Mesenchymal stem cell (in vitro differentiated cells and primary cell): ENCODE results near the gene BMERB1.

Experiments used
- DNase-seq: peaks from one replicate; pipeline ENCODE4 v3.0.0-alpha.2; 2013
- H2AFZ ChIP-seq: one replicate; pipeline ENCODE4 v1.6.1; 2013; ENCODE audit warnings: low read depth, mild to moderate bottlenecking, control low read depth, inconsistent platforms, low read length, moderate library complexity
- H2AK5ac ChIP-seq: 2 replicates; pipeline ENCODE4 v1.6.1; 2013; ENCODE audit warnings: low read length, moderate library complexity, mild to moderate bottlenecking, inconsistent platforms; ENCODE audit not compliant: severe bottlenecking
- H2BK120ac ChIP-seq: one replicate; pipeline ENCODE4 v1.6.1; 2013; ENCODE audit warnings: low read depth, mild to moderate bottlenecking, inconsistent platforms, low read length, moderate library complexity
- H2BK12ac ChIP-seq, 2 experiments: one replicate each; pipeline ENCODE4 v1.6.1; 2013; ENCODE audit warnings: inconsistent platforms in 2 of 2, low read length in 2 of 2, mild to moderate bottlenecking in 2 of 2, moderate library complexity in 2 of 2, control low read depth in 1 of 2
- H2BK15ac ChIP-seq: one replicate; pipeline ENCODE4 v1.6.1; 2013; ENCODE audit warnings: mild to moderate bottlenecking, low read depth, inconsistent platforms; ENCODE audit not compliant: poor library complexity, severe bottlenecking
- H2BK5ac ChIP-seq: 2 replicates; pipeline ENCODE4 v1.6.1; 2013; ENCODE audit warnings: low read depth, mild to moderate bottlenecking, low read length, control low read depth, inconsistent platforms; ENCODE audit not compliant: poor library complexity, severe bottlenecking
- H3K14ac ChIP-seq, 2 experiments: one replicate each; pipeline ENCODE4 v1.6.1; 2013; ENCODE audit warnings: inconsistent platforms in 2 of 2, low read length in 2 of 2, control low read depth in 1 of 2, mild to moderate bottlenecking in 1 of 2, moderate library complexity in 1 of 2
- H3K18ac ChIP-seq, 2 experiments: one replicate each; pipeline ENCODE4 v1.6.1; 2013; ENCODE audit warnings: inconsistent platforms in 2 of 2, low read length in 2 of 2, control low read depth in 1 of 2, low read depth in 1 of 2, mild to moderate bottlenecking in 1 of 2
- H3K23ac ChIP-seq, 2 experiments: one replicate each; pipeline ENCODE4 v1.6.1; 2013; ENCODE audit warnings: inconsistent platforms in 2 of 2, low read length in 2 of 2, mild to moderate bottlenecking in 2 of 2, moderate library complexity in 2 of 2, control low read depth in 1 of 2
- H3K27ac ChIP-seq: 2 replicates; pipeline ENCODE4 v1.5.1; 2013; ENCODE audit warnings: mild to moderate bottlenecking, moderate library complexity, low read length, control low read depth, inconsistent platforms; ENCODE audit not compliant: poor library complexity, severe bottlenecking
- H3K27me3 ChIP-seq, 2 experiments: 2 replicates each; pipeline versions ENCODE4 v1.6.1 to v1.7.0; 2013; ENCODE audit warnings: low read length in 2 of 2, mild to moderate bottlenecking in 2 of 2, moderate library complexity in 2 of 2, control low read depth in 1 of 2, inconsistent platforms in 1 of 2; ENCODE audit not compliant: control insufficient read depth in 1 of 2, insufficient read depth in 1 of 2
- H3K36me3 ChIP-seq, 2 experiments: 2 replicates each; pipeline versions ENCODE4 v1.6.1 to v1.7.0; 2013; ENCODE audit warnings: low read length in 2 of 2, control low read depth in 1 of 2, inconsistent platforms in 1 of 2, low read depth in 1 of 2, mild to moderate bottlenecking in 1 of 2; ENCODE audit not compliant: insufficient read depth in 2 of 2, control insufficient read depth in 1 of 2
- H3K4ac ChIP-seq, 2 experiments: one replicate each; pipeline ENCODE4 v1.6.1; 2013; ENCODE audit warnings: inconsistent platforms in 2 of 2, low read length in 2 of 2, mild to moderate bottlenecking in 2 of 2, moderate library complexity in 2 of 2, control low read depth in 1 of 2, low read depth in 1 of 2
- H3K4me1 ChIP-seq: 2 replicates; pipeline ENCODE4 v1.6.1; 2013; ENCODE audit warnings: low read depth, low read length, control low read depth; ENCODE audit not compliant: control insufficient read depth, insufficient read depth
- H3K4me2 ChIP-seq: 2 replicates; pipeline ENCODE4 v1.6.1; 2013; ENCODE audit warnings: low read length, mild to moderate bottlenecking, inconsistent platforms; ENCODE audit not compliant: poor library complexity, severe bottlenecking
- H3K4me3 ChIP-seq, 2 experiments: 2 replicates each; pipeline versions ENCODE4 v1.5.1 to v1.7.0; 2013; ENCODE audit warnings: low read length in 2 of 2, mild to moderate bottlenecking in 2 of 2, control low read depth in 1 of 2, low read depth in 1 of 2; ENCODE audit not compliant: insufficient read depth in 1 of 2
- H3K79me1 ChIP-seq: replicated peaks from 2 replicates; pipeline ENCODE4 v1.6.1; 2013; ENCODE audit warnings: mild to moderate bottlenecking, control low read depth, low read length, inconsistent platforms; ENCODE audit not compliant: poor library complexity, severe bottlenecking
- H3K9ac ChIP-seq: 2 replicates; pipeline ENCODE4 v1.7.0; 2013; ENCODE audit warnings: mild to moderate bottlenecking, low read length, moderate library complexity
- H3K9me3 ChIP-seq: 2 replicates; pipeline ENCODE4 v1.7.0; 2013; ENCODE audit warnings: mild to moderate bottlenecking, low read length; ENCODE audit not compliant: control insufficient read depth
- H4K8ac ChIP-seq: one replicate; pipeline ENCODE4 v1.6.1; 2013; ENCODE audit warnings: inconsistent platforms, mild to moderate bottlenecking, low read length, moderate library complexity
- H4K91ac ChIP-seq: one replicate; pipeline ENCODE4 v1.6.1; 2013; ENCODE audit warnings: mild to moderate bottlenecking, low read length, inconsistent platforms
- WGBS: methylation state at CpG from one replicate; pipeline ENCODE4 v1.1.7; 2013; ENCODE audit warnings: mixed read lengths; 5-methylcytosine and 5-hydroxymethylcytosine counted together

BMERB1 gene

GRCh38 chr16:15593235-15593634, 158.8 kb downstream of the BMERB1 start:
- Histone ChIP-seq H3K4ac (no peak overlapping the region), H3K23ac (no peak overlapping the region), H3K36me3 (peaks cover 51 to 63% of the 10 kb centered on the region in 2 experiments), H2AK5ac (no peak overlapping the region), H3K9me3 (no peaks in the 10 kb centered on the region), H3K4me3 (no peak overlapping the region), H2BK15ac (no peak overlapping the region), H2AFZ (no peak overlapping the region), H3K79me1 (peaks cover 9% of the 10 kb centered on the region), H3K27ac (no peak overlapping the region), H2BK5ac (no peak overlapping the region), H3K27me3 (no peaks in the 10 kb centered on the region), H4K91ac (peak overlapping the region; percentile 34), H3K9ac (no peak overlapping the region), H3K4me1 (peaks cover 11% of the 10 kb centered on the region), H3K14ac (peak overlapping the region in 1 of 2 experiments; percentile 42), H3K4me2 (no peak overlapping the region), H3K18ac (no peak overlapping the region), H2BK120ac (no peak overlapping the region), H4K8ac (no peak overlapping the region), H2BK12ac (peak overlapping the region; percentile 44 to 75)
- 87% methylated on average over 9 of the region's 9 CpGs for WGBS
- DNase-seq: no peak

- WGBS: 91% methylated on average over 5 of the region's 6 CpGs
- Histone ChIP-seq H4K91ac (no peak overlapping the region), H2BK15ac (no peak overlapping the region)
These were observed 160.4 kb downstream of the BMERB1 start for GRCh38 chr16:15594711-15595320.

GRCh38 chr16:15597135-15597534, 162.7 kb downstream of the BMERB1 start:
- no peak overlapping the region for H3K4me2 ChIP-seq
- H2AFZ ChIP-seq: no peak overlapping the region
- H3K4ac ChIP-seq: no peak overlapping the region
- H3K18ac ChIP-seq: no peak overlapping the region
- H3K4me3 ChIP-seq: no peak overlapping the region
- H3K36me3 ChIP-seq: peaks cover 61 to 86% of the 10 kb centered on the region in 2 experiments
- H2AK5ac ChIP-seq: no peak overlapping the region
- H2BK15ac ChIP-seq: no peak overlapping the region
- no peak overlapping the region for H3K14ac ChIP-seq
- no peaks in the 10 kb centered on the region for H3K27me3 ChIP-seq
- H4K8ac ChIP-seq: no peak overlapping the region
- no peak overlapping the region for H3K23ac ChIP-seq
- 90% methylated on average over 6 of the region's 6 CpGs for WGBS
- no peaks in the 10 kb centered on the region for H3K9me3 ChIP-seq
- H3K79me1 ChIP-seq: peaks cover 10% of the 10 kb centered on the region
- no peak overlapping the region for H4K91ac ChIP-seq
- peaks cover 18% of the 10 kb centered on the region for H3K4me1 ChIP-seq
- no peak overlapping the region for H2BK12ac ChIP-seq
- no peak overlapping the region for H2BK5ac ChIP-seq
- H2BK120ac ChIP-seq: no peak overlapping the region
- H3K9ac ChIP-seq: no peak overlapping the region
- no peak for DNase-seq
- no peak overlapping the region for H3K27ac ChIP-seq

More at GRCh38 chr16:15594711-15595320, 160.4 kb downstream of the BMERB1 start:
- H3K9ac ChIP-seq: no peak overlapping the region
- H2BK5ac ChIP-seq: no peak overlapping the region
- no peak overlapping the region for H3K23ac ChIP-seq
- no peak overlapping the region for H3K4ac ChIP-seq
- no peaks in the 10 kb centered on the region for H3K27me3 ChIP-seq
- DNase-seq: no peak
- no peak overlapping the region for H2AFZ ChIP-seq
- H3K79me1 ChIP-seq: peaks cover 6% of the 10 kb centered on the region
- H3K4me2 ChIP-seq: no peak overlapping the region
- H2AK5ac ChIP-seq: no peak overlapping the region
- H3K9me3 ChIP-seq: no peaks in the 10 kb centered on the region
- peaks cover 18% of the 10 kb centered on the region for H3K4me1 ChIP-seq
- H3K36me3 ChIP-seq: peaks cover 48 to 64% of the 10 kb centered on the region in 2 experiments
- H2BK12ac ChIP-seq: no peak overlapping the region
- no peak overlapping the region for H3K27ac ChIP-seq
- no peak overlapping the region for H4K8ac ChIP-seq
- no peak overlapping the region for H3K18ac ChIP-seq
- H2BK120ac ChIP-seq: no peak overlapping the region
- no peak overlapping the region for H3K14ac ChIP-seq
- no peak overlapping the region for H3K4me3 ChIP-seq

- Histone ChIP-seq H3K23ac (no peak overlapping the region), H3K14ac (no peak overlapping the region), H3K4ac (peak overlapping the region in 1 of 2 experiments; percentile 53), H2BK120ac (no peak overlapping the region), H3K4me3 (no peak overlapping the region), H3K4me1 (peaks cover 13% of the 10 kb centered on the region), H3K27ac (no peak overlapping the region), H2AFZ (no peak overlapping the region), H4K91ac (no peak overlapping the region), H3K36me3 (peaks cover 58 to 95% of the 10 kb centered on the region in 2 experiments), H3K27me3 (no peaks in the 10 kb centered on the region), H4K8ac (peak overlapping the region; percentile 51), H3K18ac (no peak overlapping the region), H3K9me3 (no peaks in the 10 kb centered on the region), H2BK5ac (no peak overlapping the region), H2BK12ac (peak overlapping the region in 1 of 2 experiments; percentile 18), H2BK15ac (no peak overlapping the region), H2AK5ac (no peak overlapping the region), H3K9ac (no peak overlapping the region), H3K4me2 (no peak overlapping the region), H3K79me1 (peaks cover 10% of the 10 kb centered on the region)
- 99% methylated on average over 15 of the region's 15 CpGs for WGBS
- DNase-seq: no peak
These were observed 163.6 kb downstream of the BMERB1 start for GRCh38 chr16:15597822-15598647.
